HAP-1 (cell line): Measurements from ENCODE around the gene DDA1.

Experiments used
- DNase-seq, 2 experiments: peaks; one replicate each; pipeline ENCODE4 v3.0.0-alpha.2; 2016 to 2020; ENCODE audit warnings: low spot score in 2 of 2
- H3K27me3 ChIP-seq: fragments of 250-450 bp; sonication (Bioruptor Pico); 2 replicates; pipeline ENCODE4 v1.5.1; 2020; ENCODE audit warnings: low read depth, mild to moderate bottlenecking, moderate library complexity
- H3K36me3 ChIP-seq: fragments of 250-450 bp; sonication (Bioruptor Pico); replicated peaks from 2 replicates; pipeline ENCODE4 v1.5.1; 2020; ENCODE audit warnings: mild to moderate bottlenecking
- H3K4me1 ChIP-seq: fragments of 250-450 bp; sonication (Bioruptor Pico); 2 replicates; pipeline ENCODE4 v1.5.1; 2020; ENCODE audit warnings: mild to moderate bottlenecking
- H3K4me3 ChIP-seq: fragments of 250-450 bp; sonication (Bioruptor Pico); 2 replicates; pipeline ENCODE4 v1.5.1; 2020; ENCODE audit warnings: mild to moderate bottlenecking, moderate library complexity
- H3K9me3 ChIP-seq: fragments of 250-450 bp; sonication (Bioruptor Pico); 2 replicates; pipeline ENCODE4 v1.5.1; 2020; ENCODE audit warnings: mild to moderate bottlenecking, moderate library complexity
- in situ Hi-C: fragments of 300-500 bp; cut with MboI; formaldehyde crosslinking; loops from 3 replicates; pipeline ENCODE4 v1.14.3; 2020; ENCODE audit warnings: low sequenced_read_pairs, inconsistent platforms, mixed read lengths

DDA1 gene

DNA sequence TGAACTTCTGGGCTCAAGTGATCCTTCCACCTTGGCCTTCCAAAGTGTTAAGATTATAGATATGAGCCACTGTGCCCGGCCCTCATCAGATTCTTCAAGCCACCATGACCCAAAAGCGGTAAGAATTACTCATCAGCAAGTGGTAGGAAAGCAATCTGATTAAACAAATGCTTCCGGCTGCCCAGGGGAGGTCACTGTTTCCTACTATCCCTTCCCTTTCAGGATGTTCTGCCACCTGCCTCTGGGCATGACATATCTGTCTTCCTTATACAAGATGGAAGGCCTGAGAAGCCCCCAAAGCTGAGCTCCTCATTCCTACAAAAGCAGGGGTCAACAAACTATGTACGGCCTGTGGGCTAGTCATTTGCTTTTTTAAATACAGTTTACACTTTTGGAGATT lies 13.1 kb upstream of the DDA1 start:
- in situ Hi-C loops, result no loop called here
- Histone ChIP-seq H3K9me3 (peaks cover 4% of the 10 kb centered on the region; the same call in 1 of the 2 replicates), H3K4me1 (peaks cover 8% of the 10 kb centered on the region), H3K36me3 (peaks cover 12% of the 10 kb centered on the region), H3K4me3 (no peak overlapping the region), H3K27me3 (no peaks in the 10 kb centered on the region)
- DNase-seq, result no peak

DNA sequence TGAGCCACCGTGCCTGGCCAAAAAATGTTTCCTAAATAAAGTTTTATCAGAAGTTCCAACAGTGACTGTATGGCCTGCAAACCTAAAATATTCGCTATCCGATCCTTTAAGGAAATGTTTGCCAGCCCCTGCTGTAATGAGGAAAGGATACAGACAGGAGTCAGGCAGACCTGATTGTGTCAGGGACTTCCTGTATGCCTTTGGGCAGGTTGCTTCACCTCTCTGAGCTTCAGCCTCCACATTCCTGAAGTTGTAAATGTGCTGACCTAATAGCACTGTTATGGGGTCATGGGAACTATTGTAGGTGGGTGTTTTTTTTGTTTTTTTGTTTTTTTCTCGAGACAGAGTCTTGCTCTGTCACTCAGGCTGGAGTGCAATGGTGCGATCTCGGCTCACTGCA lies 12.4 kb upstream of the DDA1 start:
- in situ Hi-C loops, result no loop called here
- Histone ChIP-seq H3K36me3 (peaks cover 12% of the 10 kb centered on the region), H3K4me1 (peaks cover 6% of the 10 kb centered on the region), H3K27me3 (no peaks in the 10 kb centered on the region), H3K9me3 (peaks cover 4% of the 10 kb centered on the region; the same call in 1 of the 2 replicates), H3K4me3 (no peak overlapping the region)
- DNase-seq, result no peak

DNA sequence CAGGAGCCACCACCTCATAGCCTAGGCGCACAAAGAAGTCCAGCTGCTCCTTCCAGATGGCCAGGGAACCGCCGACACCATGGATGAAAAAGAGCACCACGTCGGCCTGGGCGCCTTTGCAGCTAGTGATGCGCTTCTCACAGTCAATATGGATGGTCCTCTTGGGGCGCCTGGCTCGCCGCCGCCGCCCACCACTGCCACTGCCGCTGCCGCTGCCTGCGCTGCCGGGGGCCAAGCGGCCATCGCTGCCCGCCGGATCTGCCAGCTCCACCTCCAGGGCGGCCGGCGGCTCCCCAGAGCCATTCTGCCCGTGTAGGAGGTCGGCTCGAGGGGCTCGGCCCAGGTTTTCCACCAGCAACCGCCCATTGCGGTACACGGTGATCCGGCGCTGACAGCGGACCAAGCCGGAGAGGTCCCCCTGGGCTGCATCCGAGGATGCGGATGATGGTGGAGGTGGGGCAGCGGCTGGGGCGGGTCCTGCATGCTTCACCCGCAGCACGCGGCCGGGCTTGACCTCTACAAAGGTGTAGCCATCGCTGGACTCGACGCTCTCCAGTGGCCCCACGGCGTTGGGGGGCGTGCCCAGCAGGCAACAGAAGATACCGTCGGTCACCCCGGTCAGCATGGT lies 8.3 kb upstream of the DDA1 start:
- Histone ChIP-seq H3K9me3 (peaks cover 4% of the 10 kb centered on the region; the same call in 1 of the 2 replicates), H3K4me1 (peaks cover 4% of the 10 kb centered on the region; the same call in 1 of the 2 replicates), H3K4me3 (no peak overlapping the region), H3K27me3 (no peaks in the 10 kb centered on the region), H3K36me3 (peaks cover 4% of the 10 kb centered on the region)
- DNase-seq, result no peak
- in situ Hi-C loops, result no loop called here

DNA sequence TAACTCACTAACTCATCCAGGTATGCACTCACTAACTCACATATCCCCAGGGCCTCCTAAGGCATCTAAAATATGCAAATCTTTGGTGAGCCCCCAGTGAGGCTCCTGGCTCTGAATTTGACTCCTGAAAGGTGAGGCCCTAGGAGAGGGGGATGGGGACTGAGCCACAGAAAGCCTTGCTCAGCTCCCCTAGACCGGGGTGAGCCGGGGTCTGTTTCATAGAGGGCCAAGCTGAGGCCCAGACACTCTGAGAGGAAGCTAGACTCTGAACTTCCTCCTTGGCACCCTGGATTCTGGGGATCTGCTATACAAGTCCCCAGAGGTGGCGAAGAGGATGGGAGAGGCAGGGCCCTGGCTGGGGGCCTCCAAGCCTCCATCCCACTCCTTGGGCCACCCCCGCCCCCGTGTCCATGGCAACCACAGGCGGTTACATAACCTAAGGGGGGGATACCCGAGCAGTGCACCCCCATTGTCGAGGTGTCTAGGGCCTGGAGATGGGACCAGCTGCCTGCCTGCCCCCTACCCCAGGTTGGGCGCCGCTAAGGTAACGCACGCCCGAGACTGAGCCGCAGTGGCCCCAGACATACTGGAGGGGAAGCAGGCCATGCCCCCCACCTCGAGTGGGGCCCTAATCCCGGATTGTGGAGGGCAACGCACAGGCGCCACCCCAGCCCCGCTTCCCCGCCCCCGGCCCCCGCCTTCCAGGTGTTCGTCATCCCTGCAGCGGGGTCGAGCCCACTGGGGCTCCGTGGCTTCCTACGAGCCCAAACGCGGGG lies 6.8 kb upstream of the DDA1 start:
- peak overlapping the region; percentile 53 for H3K4me3 ChIP-seq
- H3K9me3 ChIP-seq, result peaks cover 4% of the 10 kb centered on the region; the same call in 1 of the 2 replicates
- in situ Hi-C loops, result no loop called here
- no peak for DNase-seq
- H3K27me3 ChIP-seq, result no peaks in the 10 kb centered on the region
- peaks cover 4% of the 10 kb centered on the region; the same call in 1 of the 2 replicates for H3K4me1 ChIP-seq
- H3K36me3 ChIP-seq, result peaks cover 4% of the 10 kb centered on the region; the same call in 1 of the 2 replicates

DNA sequence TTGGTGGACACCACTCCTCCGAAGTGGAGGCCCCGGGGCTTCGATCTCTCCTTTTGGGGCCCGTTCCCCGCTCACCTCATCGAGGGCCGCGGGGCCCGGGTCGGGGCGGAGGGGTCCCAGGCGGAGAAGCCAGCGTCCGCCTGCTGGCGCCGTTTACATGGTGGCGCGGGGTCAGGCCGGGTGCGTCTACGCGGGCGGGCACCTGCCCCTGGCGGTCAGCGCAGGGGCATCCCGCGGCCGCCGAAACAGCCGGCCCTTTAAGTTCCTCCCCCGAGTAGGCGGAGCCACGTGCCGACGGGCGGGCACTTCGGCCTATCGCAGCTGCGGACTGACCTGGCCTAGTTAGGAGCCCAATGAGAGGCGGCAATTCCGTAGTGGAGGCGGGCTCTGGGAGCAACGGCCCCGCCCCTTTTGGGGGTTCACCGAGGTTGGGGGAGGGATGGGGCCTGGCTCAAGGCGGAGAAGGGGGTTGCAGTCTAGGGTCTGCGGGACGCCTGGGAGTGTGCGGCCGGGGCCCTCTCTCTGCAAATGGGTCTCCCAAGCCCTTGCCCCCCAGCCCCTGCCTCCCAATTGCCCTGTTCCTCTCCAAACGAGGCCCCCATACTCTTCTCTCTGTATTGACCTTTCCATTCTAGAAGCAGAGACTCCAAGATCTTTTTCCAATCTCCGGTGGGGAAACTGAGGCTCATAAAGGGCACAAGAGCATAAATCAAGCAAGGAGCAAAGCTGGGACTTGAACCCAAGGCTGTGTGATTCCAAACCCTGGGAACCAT lies 6.0 kb upstream of the DDA1 start, which contains the start of gene ABHD8:
TSS of gene ABHD8 (minus strand) at position 259 of the 773 bp plus-strand sequence. CDS start 1,809 bp downstream, outside the sequence.
- peak; percentile 84 to 97 for DNase-seq

DNA sequence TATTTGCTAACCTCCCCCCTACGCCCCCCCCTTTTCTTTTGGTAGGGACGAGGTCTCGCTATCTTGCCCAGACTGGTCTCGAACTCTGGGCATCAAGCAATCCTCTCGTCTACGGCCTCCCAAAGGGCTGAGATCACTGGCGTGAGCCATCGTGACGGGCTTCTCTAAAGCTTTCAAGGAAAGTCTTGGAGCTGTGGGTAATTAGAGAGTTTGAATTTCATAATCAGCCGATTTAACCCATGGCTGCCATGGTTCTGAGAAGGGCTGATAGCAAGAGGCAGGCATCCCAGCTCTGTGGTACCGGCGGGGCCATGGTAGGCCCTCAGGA lies 5.5 kb upstream of the DDA1 start:
- no peaks in the 10 kb centered on the region for H3K9me3 ChIP-seq
- H3K4me3 ChIP-seq, result no peak overlapping the region
- in situ Hi-C loops, result no loop called here
- no peak for DNase-seq
- H3K36me3 ChIP-seq, result no peaks in the 10 kb centered on the region; the same call in 1 of the 2 replicates
- H3K4me1 ChIP-seq, result peaks cover 4% of the 10 kb centered on the region; the same call in 1 of the 2 replicates
- H3K27me3 ChIP-seq, result no peaks in the 10 kb centered on the region

More for the DNA sequence above, 6.0 kb upstream of the DDA1 start, which contains the start of gene ABHD8:
- peaks cover under 1% of the 10 kb centered on the region; the same call in 1 of the 2 replicates for H3K9me3 ChIP-seq
- in situ Hi-C loops, result no loop called here
- peak within 1 kb of the TSS; percentile 53 for H3K4me3 ChIP-seq
- H3K27me3 ChIP-seq, result no peaks in the 10 kb centered on the region
- no peaks in the 10 kb centered on the region; the same call in 1 of the 2 replicates for H3K36me3 ChIP-seq
- peaks cover 4% of the 10 kb centered on the region; the same call in 1 of the 2 replicates for H3K4me1 ChIP-seq

DNA sequence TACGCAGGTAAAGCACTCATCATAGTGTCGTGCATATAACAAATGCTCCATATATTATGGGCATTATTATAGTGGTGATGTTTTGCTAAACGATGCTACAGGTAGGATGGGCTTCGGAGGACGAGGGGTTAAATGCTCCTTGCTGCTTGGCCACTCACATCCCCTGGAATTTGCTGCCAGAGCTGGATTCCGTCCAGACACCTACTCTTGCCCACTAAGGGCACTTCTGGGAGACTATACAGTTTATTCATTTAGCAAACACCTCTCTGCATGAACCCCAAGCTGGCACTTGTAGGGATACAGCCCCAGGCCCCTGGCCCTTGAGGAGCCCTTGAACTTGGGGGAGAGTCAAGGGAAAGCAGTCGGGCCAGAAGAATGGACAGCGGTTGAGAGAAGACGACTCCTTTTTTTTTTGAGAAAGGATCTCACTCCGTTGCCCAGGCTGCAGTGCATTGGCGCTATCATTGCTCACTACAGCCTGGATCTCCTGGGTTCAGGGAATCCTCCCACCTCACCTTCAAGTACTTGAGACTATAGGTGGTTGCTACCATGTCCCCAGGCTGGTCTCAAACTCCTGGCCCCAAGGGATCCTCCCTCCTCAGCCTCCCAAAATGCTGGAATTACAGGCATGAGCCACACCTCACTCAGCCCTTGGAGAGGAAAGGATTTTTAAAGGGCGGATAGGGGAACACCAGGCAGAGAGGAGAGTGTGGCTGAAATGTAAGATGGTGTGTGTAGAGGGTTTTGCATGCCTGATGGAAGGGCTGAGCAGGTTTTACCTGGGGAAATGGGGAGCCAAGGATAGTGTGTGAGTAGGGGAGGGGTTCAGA lies 4.8 kb upstream of the DDA1 start:
- H3K4me1 ChIP-seq, result peaks cover 4% of the 10 kb centered on the region; the same call in 1 of the 2 replicates
- in situ Hi-C loops, result no loop called here
- no peak overlapping the region for H3K4me3 ChIP-seq
- no peaks in the 10 kb centered on the region for H3K27me3 ChIP-seq
- H3K9me3 ChIP-seq, result no peaks in the 10 kb centered on the region
- no peaks in the 10 kb centered on the region; the same call in 1 of the 2 replicates for H3K36me3 ChIP-seq
- no peak for DNase-seq

DNA sequence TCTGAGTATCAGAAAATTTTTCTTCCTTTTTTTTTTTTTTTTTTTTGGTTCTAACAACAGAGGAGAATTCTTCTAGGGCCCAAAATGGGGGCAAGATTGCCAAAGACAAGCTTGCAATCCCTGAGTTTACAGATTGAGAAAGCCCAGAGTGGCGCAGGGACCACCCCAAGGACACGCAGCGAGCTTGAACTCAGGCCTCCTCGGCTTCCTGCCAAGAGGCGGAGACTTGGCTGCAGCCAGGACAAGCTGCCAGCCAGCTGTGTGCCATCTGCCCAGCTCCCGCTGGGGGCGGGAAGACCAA lies 4.2 kb upstream of the DDA1 start:
- Histone ChIP-seq H3K9me3 (no peaks in the 10 kb centered on the region), H3K4me1 (peaks cover 5% of the 10 kb centered on the region), H3K4me3 (peak overlapping the region; percentile 3), H3K36me3 (no peaks in the 10 kb centered on the region; the same call in 1 of the 2 replicates), H3K27me3 (no peaks in the 10 kb centered on the region)
- in situ Hi-C loops, result no loop called here
- DNase-seq, result no peak

DNA sequence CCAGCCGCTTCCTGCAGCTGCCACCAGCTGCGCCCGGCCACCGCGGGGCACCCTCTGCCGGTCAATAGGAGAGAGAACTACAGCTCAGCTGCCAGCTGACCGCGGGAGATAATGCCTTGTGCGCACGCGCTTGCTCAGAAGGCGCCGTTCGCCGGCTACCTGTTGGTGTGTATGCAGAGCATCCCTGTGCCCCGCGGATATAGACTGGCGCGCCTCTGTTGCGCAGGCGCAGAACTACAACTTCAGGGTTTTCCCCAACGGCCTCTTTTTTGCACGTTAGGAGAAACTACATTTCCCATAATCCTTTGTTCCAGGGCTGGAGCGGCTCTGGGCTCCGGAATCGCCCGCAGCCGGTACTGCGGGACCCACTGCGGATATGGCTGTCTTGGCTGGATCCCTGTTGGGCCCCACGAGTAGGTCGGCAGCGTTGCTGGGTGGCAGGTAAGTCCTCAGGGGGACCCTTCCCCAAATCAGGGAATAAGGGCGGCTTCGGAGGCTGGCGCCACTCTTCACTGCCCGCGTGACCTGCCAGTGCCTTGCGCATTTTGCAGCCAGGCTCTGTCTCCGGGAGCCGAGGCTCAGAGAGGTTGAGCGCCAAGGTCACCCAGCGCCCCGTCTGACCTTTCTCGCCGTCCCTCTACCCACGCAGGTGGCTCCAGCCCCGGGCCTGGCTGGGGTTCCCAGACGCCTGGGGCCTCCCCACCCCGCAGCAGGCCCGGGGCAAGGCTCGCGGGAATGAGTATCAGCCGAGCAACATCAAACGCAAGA lies 3.7 kb upstream of the DDA1 start, which contains the start of gene MRPL34:
TSS of gene MRPL34 (plus strand) at position 356 of the 768 bp plus-strand sequence. CDS start at position 377, 21 bp downstream.
- H3K27me3 ChIP-seq, result no peaks in the 10 kb centered on the region
- peak within 1 kb of the TSS; percentile 79 for H3K4me3 ChIP-seq
- in situ Hi-C loops, result no loop called here
- DNase-seq, result peak; percentile 98 to 99
- no peaks in the 10 kb centered on the region; the same call in 1 of the 2 replicates for H3K36me3 ChIP-seq
- H3K4me1 ChIP-seq, result peaks cover 10% of the 10 kb centered on the region
- H3K9me3 ChIP-seq, result no peaks in the 10 kb centered on the region

DNA sequence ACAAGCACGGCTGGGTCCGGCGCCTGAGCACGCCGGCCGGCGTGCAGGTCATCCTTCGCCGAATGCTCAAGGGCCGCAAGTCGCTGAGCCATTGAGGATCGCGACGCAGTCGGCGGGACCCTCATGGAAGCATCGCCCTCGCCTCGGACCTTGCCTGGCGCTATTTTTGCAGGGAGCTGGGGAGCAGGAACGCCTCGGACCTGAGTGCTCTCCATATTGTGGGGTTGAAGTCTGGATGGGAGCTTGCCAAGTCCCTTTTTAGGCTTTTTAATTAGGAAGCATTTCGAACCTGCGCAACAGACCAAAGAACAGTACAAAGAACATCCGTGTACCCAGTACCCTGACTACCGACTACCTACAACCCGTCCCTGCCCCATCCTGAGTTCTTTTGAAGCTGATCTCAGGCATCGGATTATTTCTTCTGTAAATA lies 3.1 kb upstream of the DDA1 start:
- Histone ChIP-seq H3K4me3 (peak overlapping the region; percentile 79), H3K4me1 (peaks cover 11% of the 10 kb centered on the region), H3K36me3 (no peaks in the 10 kb centered on the region), H3K9me3 (no peaks in the 10 kb centered on the region), H3K27me3 (no peaks in the 10 kb centered on the region)
- in situ Hi-C loops, result no loop called here
- DNase-seq, result no peak

DNA sequence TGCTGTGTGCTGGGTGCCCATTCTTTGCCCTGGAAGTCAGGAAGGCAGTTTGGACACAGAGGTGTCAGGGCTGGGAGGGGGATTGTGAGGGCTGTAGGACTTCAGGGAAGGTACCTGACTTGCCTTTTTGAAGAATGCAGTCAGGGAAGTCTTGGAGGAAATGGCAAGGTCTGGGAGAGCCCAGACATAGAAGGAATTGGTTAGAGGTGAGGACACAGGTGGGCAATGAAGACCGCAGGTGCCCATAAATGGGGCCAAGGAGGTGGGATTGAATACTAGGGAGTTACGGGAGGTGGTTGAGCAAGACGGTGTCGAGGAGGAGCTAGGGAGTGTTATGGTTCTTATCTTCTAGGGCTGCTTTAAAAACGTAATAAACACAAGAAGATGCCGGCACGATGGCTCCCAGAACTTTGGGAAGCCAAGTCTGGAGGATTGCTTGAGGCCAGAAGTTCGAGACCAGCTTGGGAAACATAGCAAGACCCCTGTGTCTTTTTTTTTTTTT lies 1.4 kb upstream of the DDA1 start:
- no peak for DNase-seq
- Histone ChIP-seq H3K4me1 (peaks cover 11% of the 10 kb centered on the region), H3K27me3 (no peaks in the 10 kb centered on the region), H3K9me3 (no peaks in the 10 kb centered on the region), H3K4me3 (no peak overlapping the region), H3K36me3 (no peaks in the 10 kb centered on the region; the same call in 1 of the 2 replicates)
- in situ Hi-C loops, result no loop called here

DNA sequence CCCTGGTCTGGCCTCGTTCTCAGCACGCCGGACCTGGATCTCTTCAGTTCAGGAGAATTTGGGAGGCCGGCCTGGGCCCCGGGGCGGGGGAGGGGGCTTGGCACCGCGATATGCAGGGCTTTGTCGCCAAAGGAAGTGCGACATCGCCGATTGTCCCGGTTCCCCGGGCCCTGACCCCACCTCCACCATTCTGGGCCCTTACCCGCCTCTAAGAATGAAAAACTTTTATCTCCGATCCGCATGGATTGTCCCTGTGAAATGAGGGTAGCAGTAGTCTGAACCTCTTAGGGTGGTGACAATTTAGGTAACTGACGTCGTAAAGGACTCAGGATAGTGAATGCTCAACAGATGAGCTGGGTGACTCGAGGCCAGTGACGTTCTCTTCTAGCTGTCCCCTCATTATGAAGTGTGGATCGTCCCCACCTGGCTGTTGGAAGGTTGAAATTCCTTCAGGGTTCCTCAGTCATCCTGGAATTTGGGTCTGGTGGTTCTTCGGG lies 650 bp downstream of the DDA1 start:
- no peak for DNase-seq
- peaks cover 7% of the 10 kb centered on the region for H3K4me1 ChIP-seq
- no peaks in the 10 kb centered on the region for H3K9me3 ChIP-seq
- H3K36me3 ChIP-seq, result peaks cover 8% of the 10 kb centered on the region
- H3K4me3 ChIP-seq, result peak overlapping the region; percentile 90
- in situ Hi-C loops, result no loop called here
- no peaks in the 10 kb centered on the region for H3K27me3 ChIP-seq
